Transverse colon (tissue), 4 donors: ENCODE results near the gene CORIN.

Experiments used
- CTCF ChIP-seq, 5 experiments: fragments of 200-600 bp in 3 of 5; fragments of 450-650 bp in 2 of 5; sonication (generic) in 3 of 5; IDR thresholded peaks; 1 replicate in 2 of 5; 2 replicates in 3 of 5; pipeline ENCODE4 v1.5.1; 2016 to 2017; ENCODE audit warnings: antibody characterized with exemption in 5 of 5, inconsistent platforms in 3 of 5, mild to moderate bottlenecking in 2 of 5, moderate library complexity in 1 of 5
- POLR2A ChIP-seq: fragments of 450-650 bp; IDR thresholded peaks from one replicate; pipeline ENCODE4 v1.6.1; 2016; ENCODE audit warnings: antibody characterized with exemption, mild to moderate bottlenecking, moderate library complexity
- POLR2AphosphoS5 ChIP-seq, 3 donors: sonication (generic); formaldehyde crosslinking; IDR thresholded peaks; one replicate each; pipeline ENCODE4 v1.6.1; 2016; ENCODE audit warnings: antibody characterized with exemption in 3 of 3

GRCh38 chr4:47840291-47840690 lies 2.4 kb upstream of the CORIN start:
- TF ChIP-seq CTCF (IDR thresholded peaks at IDR 0.05) = no peak
- no peak for TF ChIP-seq POLR2AphosphoS5 (IDR thresholded peaks at IDR 0.05)
- no peak for TF ChIP-seq POLR2A
